Activated gamma-delta T cell treated with anti-CD3 and anti-CD28 coated beads, Interleukin-2, amount 50 U/mL, for 16 hours (primary cell): Measurements from ENCODE around the gene SPOCK1.
"Not testable (repeated sequence)": the region's sequence is repeated elsewhere in the genome, so short reads cannot be mapped to it uniquely, and the experiment has no call there.

Experiments
- DNase-seq: peaks from one replicate; pipeline ENCODE4 v3.0.0-alpha.2; 2020; ENCODE audit warnings: low read depth

SPOCK1 gene

GRCh38 chr5:137395011-137395755 is 103.9 kb downstream of the SPOCK1 start:
- no peak for DNase-seq

- DNase-seq, result no peak
Observed at GRCh38 chr5:137394380-137394779, 104.7 kb downstream of the SPOCK1 start.

GRCh38 chr5:137393196-137393993 is 105.7 kb downstream of the SPOCK1 start:
- DNase-seq, result no peak

- DNase-seq, result no peak
Observed at GRCh38 chr5:137392261-137392660, 106.9 kb downstream of the SPOCK1 start.

GRCh38 chr5:137391044-137391443 is 108.1 kb downstream of the SPOCK1 start:
- DNase-seq, result not testable (repeated sequence)

- no peak for DNase-seq
Observed at GRCh38 chr5:137389042-137389441, 110.1 kb downstream of the SPOCK1 start.

GRCh38 chr5:137385064-137385463 is 114.1 kb downstream of the SPOCK1 start:
- no peak for DNase-seq

- DNase-seq, result no peak
Observed at GRCh38 chr5:137383909-137384308, 115.2 kb downstream of the SPOCK1 start.

- DNase-seq, result no peak
Observed at GRCh38 chr5:137381555-137381954, 117.6 kb downstream of the SPOCK1 start.

- DNase-seq, result no peak
Observed at GRCh38 chr5:137379555-137380286, 119.4 kb downstream of the SPOCK1 start.

GRCh38 chr5:137375741-137376526 is 123.2 kb downstream of the SPOCK1 start:
- DNase-seq, result no peak

- DNase-seq, result no peak
Observed at GRCh38 chr5:137374110-137374714, 124.9 kb downstream of the SPOCK1 start.

GRCh38 chr5:137372773-137373160 is 126.4 kb downstream of the SPOCK1 start:
- no peak for DNase-seq

- no peak for DNase-seq
Observed at GRCh38 chr5:137372016-137372772, 126.9 kb downstream of the SPOCK1 start.

- DNase-seq, result no peak
Observed at GRCh38 chr5:137370096-137371071, 128.7 kb downstream of the SPOCK1 start.

- no peak for DNase-seq
Observed at GRCh38 chr5:137368651-137369050, 130.5 kb downstream of the SPOCK1 start.

GRCh38 chr5:137367951-137368350 is 131.2 kb downstream of the SPOCK1 start:
- DNase-seq, result no peak

GRCh38 chr5:137366526-137366925 is 132.6 kb downstream of the SPOCK1 start:
- DNase-seq, result no peak

- no peak for DNase-seq
Observed at GRCh38 chr5:137365126-137365865, 133.8 kb downstream of the SPOCK1 start.
